ENCODE results near the gene PIGB.
"Not testable (repeated sequence)": the region's sequence is repeated elsewhere in the genome, so short reads cannot be mapped to it uniquely, and the experiment has no call there.

The PIGB gene

DNA sequence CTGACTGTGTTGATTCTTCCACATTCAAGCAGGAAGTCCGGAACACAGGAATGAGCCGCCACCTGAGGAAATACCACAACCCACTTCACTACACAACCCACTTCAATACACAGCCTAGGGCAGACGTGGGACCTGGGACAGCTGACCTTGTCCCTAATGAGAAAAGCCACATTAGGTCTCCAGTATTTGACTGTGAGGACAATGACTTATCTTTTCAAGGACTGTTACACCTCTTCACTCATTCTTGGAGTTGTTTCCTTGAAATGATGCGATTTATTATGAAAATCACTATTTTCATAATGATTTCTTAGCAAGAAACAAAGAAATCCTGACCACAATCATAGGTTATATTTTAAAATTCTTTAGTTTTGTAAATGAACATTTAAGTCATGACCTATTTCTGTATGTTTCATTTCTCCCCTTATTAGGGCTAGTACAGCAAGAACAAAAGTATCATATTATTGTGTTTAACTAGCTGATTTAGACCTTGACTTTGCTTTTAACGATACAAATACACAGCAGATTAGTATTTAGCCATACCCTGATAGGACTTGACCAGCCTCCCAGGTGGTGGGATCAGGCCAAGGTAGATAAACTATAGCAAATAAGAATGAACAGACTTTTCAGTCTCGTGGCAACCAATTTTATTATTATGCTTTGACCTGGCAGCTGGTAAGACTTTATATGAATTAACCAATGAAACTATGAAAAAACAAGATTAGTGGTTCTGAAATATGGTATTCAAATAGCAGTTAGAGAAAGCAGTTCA lies 35.5 kb upstream of the PIGB start:
- DNase-seq: no peak
- TF ChIP-seq, protein P1, sequence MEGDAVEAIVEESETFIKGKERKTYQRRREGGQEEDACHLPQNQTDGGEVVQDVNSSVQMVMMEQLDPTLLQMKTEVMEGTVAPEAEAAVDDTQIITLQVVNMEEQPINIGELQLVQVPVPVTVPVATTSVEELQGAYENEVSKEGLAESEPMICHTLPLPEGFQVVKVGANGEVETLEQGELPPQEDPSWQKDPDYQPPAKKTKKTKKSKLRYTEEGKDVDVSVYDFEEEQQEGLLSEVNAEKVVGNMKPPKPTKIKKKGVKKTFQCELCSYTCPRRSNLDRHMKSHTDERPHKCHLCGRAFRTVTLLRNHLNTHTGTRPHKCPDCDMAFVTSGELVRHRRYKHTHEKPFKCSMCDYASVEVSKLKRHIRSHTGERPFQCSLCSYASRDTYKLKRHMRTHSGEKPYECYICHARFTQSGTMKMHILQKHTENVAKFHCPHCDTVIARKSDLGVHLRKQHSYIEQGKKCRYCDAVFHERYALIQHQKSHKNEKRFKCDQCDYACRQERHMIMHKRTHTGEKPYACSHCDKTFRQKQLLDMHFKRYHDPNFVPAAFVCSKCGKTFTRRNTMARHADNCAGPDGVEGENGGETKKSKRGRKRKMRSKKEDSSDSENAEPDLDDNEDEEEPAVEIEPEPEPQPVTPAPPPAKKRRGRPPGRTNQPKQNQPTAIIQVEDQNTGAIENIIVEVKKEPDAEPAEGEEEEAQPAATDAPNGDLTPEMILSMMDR (IDR thresholded peaks at IDR 0.05; ENCODE audit: low read depth, low read length): no peak
- no peaks in the 10 kb centered on the region; the same call in 1 of the 2 replicates for H3K36me3 ChIP-seq
- H3K9me3 ChIP-seq (ENCODE audit: severe bottlenecking): no peaks in the 10 kb centered on the region
- H3K4me3 ChIP-seq (ENCODE audit: low read depth, low read length): no peak overlapping the region
- no peak overlapping the region for H3K27ac ChIP-seq
- H3K27me3 ChIP-seq (ENCODE audit: insufficient read depth, low read depth, severe bottlenecking): no peaks in the 10 kb centered on the region

DNA sequence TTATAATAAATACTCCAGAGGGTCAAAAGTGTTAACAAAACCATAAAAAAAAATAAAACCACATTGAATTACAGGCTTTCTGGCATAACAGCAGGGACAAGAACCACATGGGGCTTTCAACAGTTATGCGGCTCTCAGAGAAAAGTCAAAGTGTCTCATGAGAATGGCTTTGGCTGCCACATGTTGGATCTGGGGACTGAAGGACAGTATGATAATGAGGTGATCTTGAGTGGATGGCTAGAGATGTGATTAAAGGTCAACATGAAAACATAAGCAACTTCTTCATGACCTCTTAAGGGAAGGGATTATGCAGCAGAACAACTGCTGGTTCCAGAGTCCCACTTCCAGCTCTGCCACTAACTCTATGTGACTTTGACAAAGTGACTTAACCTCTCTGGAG lies 34.6 kb upstream of the PIGB start:
- no peaks in the 10 kb centered on the region for H3K9me3 ChIP-seq (ENCODE audit: severe bottlenecking)
- no peaks in the 10 kb centered on the region for H3K27me3 ChIP-seq (ENCODE audit: insufficient read depth, low read depth, severe bottlenecking)
- TF ChIP-seq, protein P1 (IDR thresholded peaks at IDR 0.05; ENCODE audit: low read depth, low read length): no peak
- H3K27ac ChIP-seq: no peak overlapping the region
- DNase-seq: no peak
- H3K4me3 ChIP-seq (ENCODE audit: low read depth, low read length): no peak overlapping the region
- H3K36me3 ChIP-seq: no peaks in the 10 kb centered on the region; the same call in 1 of the 2 replicates

DNA sequence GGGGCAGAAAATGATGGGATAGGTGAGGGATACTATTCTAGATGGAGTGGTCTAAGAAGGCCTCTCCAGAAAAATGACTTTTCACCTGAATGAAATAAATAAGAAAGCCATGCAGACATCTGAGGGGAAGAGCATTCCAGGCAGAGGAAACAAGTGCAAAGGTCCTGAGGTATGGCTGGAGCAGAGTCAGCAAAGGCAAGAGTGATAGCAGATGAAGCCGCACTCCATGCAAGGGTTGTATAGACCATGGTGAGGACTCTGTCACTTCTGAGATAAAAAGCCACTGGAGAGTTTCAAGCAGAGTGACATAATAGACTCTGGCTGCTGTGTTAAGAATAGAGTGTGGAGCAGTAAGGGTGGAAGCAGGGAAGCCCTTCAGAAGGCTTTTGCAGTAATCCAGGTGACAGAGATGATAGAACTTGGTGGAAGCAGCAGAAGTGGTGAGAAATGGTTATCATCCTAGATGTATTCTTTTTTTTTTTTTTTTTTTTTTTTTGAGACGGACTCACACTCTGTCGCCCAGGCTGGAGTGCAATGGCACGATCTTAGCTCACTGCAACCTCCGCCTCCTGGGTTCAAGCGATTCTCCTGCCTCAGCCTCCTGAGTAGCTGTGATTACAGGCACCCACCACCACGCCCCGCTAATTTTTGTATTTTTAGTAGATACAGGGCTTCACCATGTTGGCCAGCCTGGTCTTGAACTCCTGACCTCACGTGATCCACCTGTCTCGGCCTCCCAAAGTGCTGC lies 32.4 kb upstream of the PIGB start:
- H3K36me3 ChIP-seq; H3K27me3 ChIP-seq (ENCODE audit: insufficient read depth, low read depth, severe bottlenecking); H3K27ac ChIP-seq; H3K4me3 ChIP-seq (ENCODE audit: low read depth, low read length); DNase-seq; H3K9me3 ChIP-seq (ENCODE audit: severe bottlenecking): not testable (repeated sequence)

DNA sequence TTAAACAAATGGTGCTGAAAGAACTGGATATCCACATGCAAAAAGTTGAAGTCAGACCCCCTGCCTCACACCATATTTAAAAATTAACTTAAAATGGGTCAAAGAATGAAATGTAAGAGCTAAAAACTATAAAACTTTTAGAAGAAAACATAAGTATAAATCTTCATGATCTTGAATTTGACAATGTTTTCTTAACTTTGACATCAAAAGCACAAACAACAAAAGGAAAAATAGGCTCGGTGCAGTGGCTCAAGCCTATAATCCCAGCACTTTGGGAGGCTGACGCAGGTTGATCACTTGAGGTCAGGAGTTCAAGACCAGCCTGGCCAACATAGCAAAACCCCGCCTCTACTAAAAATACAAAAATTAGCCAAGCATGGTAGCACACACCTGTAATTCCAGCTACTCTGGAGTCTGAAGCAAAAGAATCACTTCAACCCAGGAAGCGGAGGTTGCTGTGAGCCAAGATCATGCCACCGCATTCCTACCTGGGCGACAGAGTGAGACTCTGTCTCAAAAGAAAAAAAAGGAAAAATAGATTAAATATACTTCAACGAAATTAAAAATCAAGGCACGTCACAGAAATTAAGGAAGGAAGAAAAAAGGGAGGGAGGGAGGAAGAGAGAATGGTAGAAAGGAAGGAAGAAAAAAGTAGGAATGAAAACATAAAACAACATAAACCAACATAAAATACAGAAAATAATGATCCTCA lies 30.9 kb upstream of the PIGB start:
- H3K9me3 ChIP-seq (ENCODE audit: severe bottlenecking): no peaks in the 10 kb centered on the region
- no peaks in the 10 kb centered on the region; the same call in 1 of the 2 replicates for H3K36me3 ChIP-seq
- no peak overlapping the region for H3K4me3 ChIP-seq (ENCODE audit: low read depth, low read length)
- H3K27ac ChIP-seq: no peak overlapping the region
- no peaks in the 10 kb centered on the region for H3K27me3 ChIP-seq (ENCODE audit: insufficient read depth, low read depth, severe bottlenecking)
- TF ChIP-seq, protein P1 (IDR thresholded peaks at IDR 0.05; ENCODE audit: low read depth, low read length): no peak
- no peak for DNase-seq

DNA sequence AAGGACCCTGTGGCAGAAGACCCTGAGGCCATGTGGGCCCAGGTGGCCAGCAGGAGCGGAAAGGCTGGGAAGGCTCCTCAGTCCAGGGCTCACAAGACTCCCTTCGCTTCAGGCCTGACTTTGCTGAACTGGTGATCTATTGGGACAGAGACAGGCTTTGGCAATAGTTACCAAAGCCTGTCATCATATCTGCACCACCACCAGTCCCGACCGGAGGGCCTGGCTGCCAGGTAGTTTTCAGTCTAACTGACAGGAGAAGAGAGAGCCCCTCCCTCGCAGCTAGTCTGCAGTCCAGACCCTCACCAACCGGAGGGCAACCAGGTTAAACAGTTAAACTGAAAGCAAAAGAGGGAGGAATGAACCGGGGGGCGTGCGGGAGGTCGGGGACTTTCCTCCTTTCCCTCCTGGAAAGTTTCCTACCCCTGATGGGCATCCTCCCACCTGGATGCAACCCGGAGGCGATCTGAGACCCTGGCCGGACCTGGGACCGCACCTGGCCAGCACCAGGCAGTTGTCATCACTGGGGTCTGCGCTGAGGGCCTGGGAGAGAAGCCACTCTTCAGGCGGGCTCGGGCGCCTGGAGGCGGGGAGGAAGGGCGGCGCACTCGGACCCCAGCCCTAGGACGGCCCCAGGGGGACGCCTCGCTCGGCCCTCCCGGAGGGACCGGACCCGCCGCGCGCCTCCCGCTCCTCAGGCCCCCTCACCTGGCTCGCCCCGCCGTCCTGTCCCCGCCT lies 29.8 kb upstream of the PIGB start:
- peak overlapping the region; percentile 97 for H3K4me3 ChIP-seq (ENCODE audit: low read depth, low read length)
- no peaks in the 10 kb centered on the region for H3K9me3 ChIP-seq (ENCODE audit: severe bottlenecking)
- TF ChIP-seq, protein P1 (IDR thresholded peaks at IDR 0.05; ENCODE audit: low read depth, low read length): no peak
- DNase-seq: peak; percentile 18
- H3K36me3 ChIP-seq: no peaks in the 10 kb centered on the region; the same call in 1 of the 2 replicates
- no peaks in the 10 kb centered on the region for H3K27me3 ChIP-seq (ENCODE audit: insufficient read depth, low read depth, severe bottlenecking)
- peak overlapping the region; percentile 80 for H3K27ac ChIP-seq

Data from WERI-Rb-1 (cell line).